ENCODE measurements around the gene NRXN3.

The NRXN3 gene

DNA sequence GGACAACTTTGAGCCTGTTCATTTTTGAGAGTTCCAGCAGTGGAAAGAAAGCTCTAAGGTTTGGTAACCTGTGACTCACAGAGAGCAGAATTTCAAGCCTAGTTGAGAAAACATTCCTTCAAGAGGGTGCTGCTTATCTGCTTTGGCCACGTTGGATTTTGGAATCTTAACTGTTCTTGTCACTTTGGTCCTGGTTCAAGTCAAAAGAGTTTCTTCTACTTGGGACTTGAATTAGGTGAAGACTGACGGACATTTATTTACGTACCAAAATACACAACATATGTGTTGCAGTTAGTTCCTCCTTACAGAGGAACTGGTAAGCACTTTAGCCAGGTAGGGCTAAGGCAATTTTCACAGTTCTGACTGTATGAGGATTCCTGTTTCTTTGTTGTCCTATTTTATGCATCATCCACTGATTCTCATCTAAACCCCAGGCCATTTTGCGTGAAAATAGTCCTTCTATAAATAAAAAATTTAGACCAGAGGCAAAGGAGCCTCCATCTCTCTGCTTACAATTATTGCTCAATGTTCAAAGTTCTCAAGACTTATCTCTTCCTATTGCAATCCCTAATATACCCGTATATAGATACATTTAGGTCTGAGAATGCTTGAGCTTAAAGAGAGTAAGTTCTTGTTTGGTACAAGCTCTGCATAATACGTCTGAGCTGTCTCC, 1460.3 kb downstream of the NRXN3 start:
- DNase-seq (ENCODE audit: low read depth): no peak

DNA sequence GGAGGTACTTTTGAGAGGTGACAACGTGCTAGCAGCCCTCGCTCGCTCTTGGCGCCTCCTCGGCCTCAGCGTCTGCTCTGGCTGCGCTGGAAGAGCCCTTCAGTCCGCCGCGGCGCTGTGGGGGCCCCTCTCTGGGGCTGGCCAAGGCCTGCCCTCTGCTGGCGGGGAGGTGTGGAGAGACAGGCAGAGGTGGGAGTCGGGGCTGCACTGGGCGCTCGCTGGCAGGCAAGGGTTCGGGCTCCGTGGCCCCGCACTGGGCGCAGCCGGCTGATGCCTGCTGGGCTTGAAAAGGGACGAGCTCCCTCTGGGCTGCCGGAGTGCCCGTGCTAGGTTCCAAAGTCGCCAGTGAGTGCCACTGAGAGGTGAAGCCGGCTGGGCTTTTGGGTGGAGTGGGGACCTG, 1461.1 kb downstream of the NRXN3 start:
- DNase-seq (ENCODE audit: low read depth): no peak

DNA sequence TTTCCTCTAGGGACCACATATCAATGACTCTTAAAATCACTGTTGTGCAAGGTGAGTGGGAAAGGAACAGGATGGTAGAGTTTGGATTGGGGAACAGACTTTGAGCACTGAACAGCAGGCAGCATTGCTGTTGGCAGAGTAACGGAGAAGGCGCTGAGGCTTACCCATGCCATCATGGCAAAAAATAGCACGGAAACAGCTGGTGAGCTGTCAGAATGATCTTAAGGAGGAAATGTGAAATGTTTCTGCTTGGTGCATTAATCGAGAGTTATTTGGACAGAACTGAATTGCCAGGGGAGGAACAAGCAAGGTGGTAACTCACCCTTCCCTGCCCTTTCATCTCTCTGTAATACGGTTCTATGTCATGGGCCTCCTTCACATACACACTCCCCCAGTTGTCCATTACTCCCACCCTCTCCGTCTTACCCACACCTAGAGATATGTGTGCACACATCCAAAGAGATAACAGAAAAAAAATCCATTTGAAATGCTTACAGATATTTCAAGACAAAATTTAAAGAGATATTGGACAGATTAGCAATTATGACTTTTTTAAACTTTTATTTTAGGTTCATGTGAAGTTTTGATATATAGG, 1468.6 kb downstream of the NRXN3 start:
- DNase-seq (ENCODE audit: low read depth): no peak

DNA sequence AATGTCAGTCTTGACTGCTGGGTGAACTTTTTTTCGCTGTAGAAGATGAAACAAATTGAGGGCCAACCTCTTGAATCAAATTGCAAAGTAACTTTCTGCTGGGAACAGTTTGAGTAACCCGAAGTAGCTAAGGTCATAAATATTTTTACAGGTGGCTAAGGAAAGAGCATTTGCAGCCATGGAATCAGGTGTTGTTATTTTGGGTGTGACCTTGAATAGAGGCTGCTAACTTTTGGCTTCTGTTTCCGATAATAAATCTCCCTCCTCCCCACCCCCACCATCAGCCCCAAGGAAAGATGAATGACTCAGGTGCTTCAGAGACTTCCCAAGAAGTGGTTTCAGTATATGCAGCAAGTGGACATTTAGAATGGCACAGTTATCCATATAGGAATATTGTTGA, 1469.4 kb downstream of the NRXN3 start:
- DNase-seq (ENCODE audit: low read depth): no peak

- no peak for DNase-seq (ENCODE audit: low read depth)
Measured at GRCh38 chr14:79641371-79641770, 1471.2 kb downstream of the NRXN3 start.

DNA sequence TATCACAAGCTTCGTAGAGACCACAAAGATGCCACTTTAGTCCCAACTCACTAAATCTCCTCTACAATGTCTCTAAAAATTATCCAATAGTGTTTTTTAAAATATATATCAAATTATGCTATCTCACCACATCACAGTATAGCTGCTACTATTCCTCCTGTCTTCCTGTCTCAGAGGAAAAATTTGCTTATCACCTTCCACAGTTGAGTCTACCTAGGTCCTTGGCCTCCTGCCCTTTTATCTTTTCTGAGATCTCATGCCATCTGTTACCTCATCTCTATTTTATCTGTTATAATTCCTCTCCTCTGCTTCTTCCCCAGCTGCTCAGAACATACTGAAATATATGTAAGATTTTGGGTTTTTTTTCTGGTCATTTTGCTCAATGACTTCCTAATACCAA, 1473.0 kb downstream of the NRXN3 start:
- no peak for DNase-seq (ENCODE audit: low read depth)

GRCh38 chr14:79645753-79646362, 1475.7 kb downstream of the NRXN3 start:
- no peak for DNase-seq (ENCODE audit: low read depth)

- DNase-seq (ENCODE audit: low read depth): no peak
Measured at GRCh38 chr14:79649856-79650255, 1479.7 kb downstream of the NRXN3 start.

DNA sequence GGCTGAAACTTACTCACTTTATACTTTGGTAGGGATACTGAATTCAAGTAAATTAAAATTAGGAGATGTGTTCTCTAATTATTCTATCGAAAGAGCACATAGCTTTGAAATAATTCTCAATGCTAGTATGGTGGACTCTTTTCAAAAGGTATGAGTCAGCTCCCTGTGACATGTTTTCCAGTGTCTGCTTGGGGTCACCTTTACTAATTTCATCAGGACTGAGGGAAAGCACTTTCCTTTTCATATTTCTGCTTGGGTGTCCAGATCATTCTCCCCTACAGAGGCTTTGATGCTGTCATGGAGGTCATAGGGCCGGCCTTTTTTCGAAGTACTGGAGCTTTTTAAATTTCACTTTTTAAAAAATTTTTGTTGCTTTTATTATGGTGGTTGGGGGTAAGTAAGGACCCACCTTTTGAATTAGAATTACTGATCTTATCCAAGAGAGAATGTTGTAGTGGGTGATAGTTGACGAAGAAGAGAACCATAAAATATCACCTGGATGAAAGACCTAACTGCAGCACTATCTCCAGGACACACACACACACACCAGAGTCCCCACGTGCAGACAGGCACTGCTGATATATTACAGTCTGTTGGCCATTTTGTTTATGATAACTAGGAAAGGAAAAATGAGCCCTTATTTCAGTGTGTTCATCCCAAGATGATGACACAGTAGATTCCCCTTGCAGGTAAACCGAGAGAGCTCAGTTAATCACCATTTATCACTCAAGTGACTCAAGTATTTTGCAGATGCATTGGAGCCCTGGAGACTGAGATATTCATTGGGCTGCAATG, 1482.5 kb downstream of the NRXN3 start:
- no peak for DNase-seq (ENCODE audit: low read depth)

GRCh38 chr14:79656056-79656455, 1485.9 kb downstream of the NRXN3 start:
- no peak for DNase-seq (ENCODE audit: low read depth)

- DNase-seq (ENCODE audit: low read depth): no peak
Measured at GRCh38 chr14:79656496-79656895, 1486.3 kb downstream of the NRXN3 start.

- DNase-seq (ENCODE audit: low read depth): no peak
Measured at GRCh38 chr14:79658221-79658620, 1488.0 kb downstream of the NRXN3 start.

DNA sequence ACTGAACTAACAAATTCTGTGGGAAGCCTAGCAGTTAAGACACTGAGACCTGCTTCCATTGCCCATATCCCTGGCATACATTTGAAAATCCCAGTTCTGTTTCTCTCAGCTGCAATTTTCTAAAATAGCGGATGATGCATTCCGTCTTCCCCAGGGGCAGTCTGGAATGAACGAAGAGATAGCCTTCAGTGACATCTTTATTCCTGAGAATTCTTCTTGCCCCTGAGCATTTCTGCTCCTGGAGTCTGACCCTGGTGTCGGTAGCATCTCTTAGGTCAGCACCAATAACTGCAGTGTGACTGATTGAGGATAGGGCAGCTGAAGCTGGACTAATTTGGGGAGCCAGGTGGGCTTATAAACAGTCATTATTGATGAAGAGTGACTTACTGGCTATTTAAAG, 1488.6 kb downstream of the NRXN3 start:
- DNase-seq (ENCODE audit: low read depth): no peak

GRCh38 chr14:79660053-79660939, 1490.1 kb downstream of the NRXN3 start:
- no peak for DNase-seq (ENCODE audit: low read depth)

GRCh38 chr14:79661752-79662151, 1491.6 kb downstream of the NRXN3 start:
- DNase-seq (ENCODE audit: low read depth): peak; percentile 7

GRCh38 chr14:79663453-79663852, 1493.3 kb downstream of the NRXN3 start:
- no peak for DNase-seq (ENCODE audit: low read depth)

DNA sequence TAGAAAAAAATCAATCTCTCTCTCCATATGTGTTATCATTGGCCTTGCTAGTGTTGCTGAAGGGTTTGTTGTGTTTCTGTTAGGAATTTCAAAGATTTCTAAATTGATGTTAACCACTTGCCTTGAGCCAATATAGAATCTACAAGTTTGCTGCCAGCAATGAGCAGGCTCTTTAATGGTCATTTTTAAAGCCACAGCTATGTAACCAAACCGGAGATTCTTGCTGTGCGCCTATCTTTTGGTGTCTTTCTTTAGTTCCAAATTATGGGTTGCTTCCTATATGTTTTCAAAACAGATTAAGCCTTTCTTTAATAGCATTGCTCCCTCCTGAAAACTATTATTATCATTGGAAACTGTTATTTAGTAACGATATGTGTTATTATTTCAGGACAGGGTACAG, 1495.4 kb downstream of the NRXN3 start:
- DNase-seq (ENCODE audit: low read depth): no peak

- DNase-seq (ENCODE audit: low read depth): no peak
Measured at GRCh38 chr14:79668951-79669350, 1498.8 kb downstream of the NRXN3 start.

DNA sequence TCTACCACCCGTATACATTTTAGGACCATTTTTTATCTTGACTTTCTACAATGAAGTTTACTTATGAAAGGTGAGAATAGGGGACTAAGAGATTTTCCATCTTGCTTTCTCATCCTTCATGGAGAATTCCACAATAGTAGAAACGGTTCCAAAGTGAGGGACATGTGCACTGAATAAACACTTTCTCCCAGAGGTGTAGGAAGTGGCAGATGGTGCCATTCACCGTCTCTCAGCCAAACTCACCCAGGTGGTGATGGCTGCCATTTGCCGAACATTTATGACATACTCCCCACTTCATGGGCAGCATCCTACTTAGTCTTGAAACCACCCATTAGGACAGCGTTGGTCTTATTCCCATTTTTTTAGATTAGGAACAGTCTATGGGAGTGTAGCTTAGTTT, 1500.6 kb downstream of the NRXN3 start:
- no peak for DNase-seq (ENCODE audit: low read depth)

DNA sequence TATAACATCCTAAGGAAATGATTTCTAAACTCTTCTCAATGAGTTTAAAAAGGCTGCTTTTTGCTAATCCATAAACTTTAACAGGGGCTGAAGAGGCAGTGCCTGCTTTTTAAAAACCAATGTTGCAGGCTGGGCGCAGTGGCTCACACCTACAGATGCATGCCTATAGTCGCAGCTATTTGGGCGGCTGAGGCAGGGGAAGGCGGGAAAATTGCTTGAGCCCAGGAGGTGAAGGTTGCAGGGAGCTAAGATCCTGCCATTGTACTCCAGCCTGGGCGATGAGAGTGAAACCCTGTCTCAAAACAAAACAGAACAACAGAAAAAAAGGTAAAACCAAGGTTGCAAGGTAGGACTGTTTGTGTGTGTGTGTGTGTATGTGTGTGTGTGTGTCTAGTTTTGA, 1509.9 kb downstream of the NRXN3 start:
- no peak for DNase-seq (ENCODE audit: low read depth)

DNA sequence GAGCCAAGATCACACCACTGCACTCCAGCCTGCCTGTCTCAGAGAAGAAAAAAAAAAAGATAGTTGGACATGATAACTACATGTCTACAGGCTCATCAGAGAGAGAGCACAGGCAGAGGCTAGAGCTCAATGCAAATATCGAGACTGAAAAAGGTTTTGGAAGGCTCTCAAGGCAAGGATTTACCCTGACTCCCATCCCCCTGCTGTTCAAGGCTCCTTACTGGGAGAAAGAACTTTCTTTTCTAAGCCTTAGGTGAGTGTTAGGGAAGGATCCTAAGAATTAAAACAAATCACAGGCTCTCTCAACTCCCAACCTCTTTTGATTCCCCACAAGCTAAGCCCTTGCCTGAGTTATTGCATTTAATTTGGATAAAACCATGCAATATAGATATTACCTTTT, 1516.0 kb downstream of the NRXN3 start:
- no peak for DNase-seq (ENCODE audit: low read depth)

GRCh38 chr14:79690960-79691359, 1520.8 kb downstream of the NRXN3 start:
- DNase-seq (ENCODE audit: low read depth): no peak
